Dedifferentiated amniotic fluid mesenchymal stem cell (primary cell): ENCODE measurements around the gene C20orf202.

Experiments used
- DNase-seq: peaks from one replicate; pipeline ENCODE4 v3.0.0-alpha.2; 2016; ENCODE audit errors: extremely low spot score

Gene C20orf202

DNA sequence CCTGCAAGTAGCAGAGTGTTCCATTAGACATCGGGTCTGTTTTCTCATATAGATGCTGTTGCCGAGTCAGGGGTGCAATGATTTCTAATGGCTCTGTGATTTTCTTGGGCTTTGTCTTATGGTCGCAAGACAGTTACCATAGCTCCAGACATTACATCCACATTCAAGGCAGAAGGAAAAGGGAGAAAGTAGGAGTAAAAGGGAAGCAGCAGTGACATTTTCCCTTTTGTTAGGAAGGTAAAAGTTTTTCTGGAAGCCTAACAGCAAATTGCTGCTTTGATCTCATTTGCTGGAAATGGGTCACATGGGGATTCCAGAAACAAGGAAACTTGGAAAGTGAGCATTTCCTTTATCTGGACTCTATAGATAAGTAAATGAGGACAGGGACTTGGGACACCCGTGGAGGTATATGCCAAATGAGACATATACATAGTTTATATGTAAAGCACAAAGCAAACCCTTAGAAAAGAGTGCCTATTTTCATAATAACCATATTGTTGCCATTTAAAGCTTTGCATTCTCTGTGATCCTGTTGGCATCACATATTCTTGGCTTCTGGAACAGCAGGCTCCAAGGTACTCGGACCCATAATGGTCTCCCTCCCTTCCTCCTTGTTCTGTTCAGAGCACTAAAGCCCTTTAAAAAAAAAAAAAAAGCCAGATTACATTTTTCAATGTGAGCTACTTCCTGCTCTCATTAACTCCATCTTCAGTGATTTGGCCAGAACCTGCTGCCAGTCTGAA, at the start of gene C20orf202:
Gene C20orf202 (plus strand): TSS at position 693 of the 743 bp plus-strand sequence. CDS start 132 bp downstream, outside the sequence.
- no peak for DNase-seq

GRCh38 chr20:1154226-1154625, 49.0 kb upstream of the C20orf202 start:
- no peak for DNase-seq

DNA sequence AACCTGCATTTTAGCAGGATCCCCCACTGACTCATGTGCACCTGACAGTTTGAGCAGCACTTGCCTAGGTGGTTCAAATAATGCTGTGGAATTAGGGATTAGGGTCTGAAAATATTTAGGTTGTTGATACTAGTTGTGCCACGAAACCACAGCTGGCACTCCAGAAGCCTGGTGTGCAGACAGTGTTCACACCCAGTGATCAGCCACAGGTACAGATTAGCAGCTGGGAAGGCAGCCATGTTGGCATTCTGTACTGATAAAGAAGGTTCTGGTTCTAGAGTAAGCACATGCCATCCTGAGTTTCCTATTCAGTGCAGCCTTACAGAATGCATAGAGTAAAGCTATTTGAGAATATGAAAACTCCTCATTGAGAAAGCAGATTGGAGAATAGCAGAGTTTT, 48.6 kb upstream of the C20orf202 start:
- DNase-seq: no peak

- no peak for DNase-seq
These were observed 47.9 kb upstream of the C20orf202 start for GRCh38 chr20:1155342-1155741.

DNA sequence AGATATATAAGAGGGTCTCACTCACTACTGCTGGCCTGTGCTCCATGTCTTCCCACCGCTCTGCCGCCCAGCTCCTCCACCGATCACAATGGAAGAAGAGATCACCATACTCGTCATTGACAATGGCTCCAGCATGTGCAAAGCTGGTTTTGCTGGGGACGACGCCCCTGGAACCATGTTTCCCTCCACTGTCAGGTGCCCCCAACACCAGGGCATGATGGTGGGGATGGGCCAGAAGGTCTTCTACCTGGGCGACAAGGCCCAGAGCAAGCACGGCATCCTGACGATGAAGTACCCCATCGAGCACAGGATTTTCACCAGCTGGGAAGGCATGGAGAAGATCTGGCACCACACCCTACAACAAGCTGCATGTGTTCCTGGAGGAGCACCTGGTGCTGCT, 42.8 kb upstream of the C20orf202 start:
- no peak for DNase-seq

- no peak for DNase-seq
These were observed 42.3 kb upstream of the C20orf202 start for GRCh38 chr20:1160991-1161390.

GRCh38 chr20:1163105-1163504, 40.1 kb upstream of the C20orf202 start:
- DNase-seq: no peak

- DNase-seq: no peak
These were observed 39.6 kb upstream of the C20orf202 start for GRCh38 chr20:1163653-1164052.

DNA sequence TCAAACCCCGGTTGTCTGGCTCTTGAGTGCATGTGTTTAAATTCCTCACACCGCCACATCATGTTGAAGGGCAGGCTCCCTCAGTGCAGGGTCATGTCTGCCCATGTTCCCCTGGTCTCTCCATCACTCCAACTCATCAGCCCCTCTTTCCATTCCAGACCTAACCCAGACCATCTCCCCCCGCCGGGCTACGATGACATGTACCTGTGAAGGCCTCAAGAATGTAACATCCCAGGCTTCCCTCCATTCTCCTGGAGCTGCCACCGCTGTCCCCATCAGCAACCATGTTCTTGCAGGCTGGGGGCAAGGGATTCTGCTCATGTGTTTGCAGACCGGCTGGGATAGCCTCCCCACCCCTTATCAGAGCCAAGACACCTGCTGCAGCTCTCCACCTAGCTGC, 38.4 kb upstream of the C20orf202 start:
- DNase-seq: no peak

DNA sequence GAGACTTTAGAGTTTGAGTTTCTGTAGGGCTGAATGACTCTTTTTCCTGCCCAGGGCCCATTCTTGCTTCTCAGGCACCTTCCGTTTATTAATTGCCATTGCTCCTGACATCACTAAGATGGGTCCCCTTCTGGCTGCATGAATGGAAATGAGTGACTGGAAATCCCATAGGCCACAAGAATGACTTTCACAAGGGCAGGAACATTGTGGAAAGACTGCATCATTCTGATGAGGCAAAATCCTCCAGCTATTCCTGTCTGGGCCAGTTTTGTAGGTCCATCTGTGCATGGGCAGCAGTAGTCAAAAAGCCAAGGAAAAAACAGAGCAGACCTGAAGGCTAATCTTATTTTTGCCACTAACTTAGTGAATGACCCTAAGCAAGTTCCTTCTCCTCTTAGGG, 37.7 kb upstream of the C20orf202 start:
- no peak for DNase-seq

GRCh38 chr20:1165941-1166340, 37.3 kb upstream of the C20orf202 start:
- no peak for DNase-seq

GRCh38 chr20:1166948-1167720, 36.1 kb upstream of the C20orf202 start:
- DNase-seq: no peak

DNA sequence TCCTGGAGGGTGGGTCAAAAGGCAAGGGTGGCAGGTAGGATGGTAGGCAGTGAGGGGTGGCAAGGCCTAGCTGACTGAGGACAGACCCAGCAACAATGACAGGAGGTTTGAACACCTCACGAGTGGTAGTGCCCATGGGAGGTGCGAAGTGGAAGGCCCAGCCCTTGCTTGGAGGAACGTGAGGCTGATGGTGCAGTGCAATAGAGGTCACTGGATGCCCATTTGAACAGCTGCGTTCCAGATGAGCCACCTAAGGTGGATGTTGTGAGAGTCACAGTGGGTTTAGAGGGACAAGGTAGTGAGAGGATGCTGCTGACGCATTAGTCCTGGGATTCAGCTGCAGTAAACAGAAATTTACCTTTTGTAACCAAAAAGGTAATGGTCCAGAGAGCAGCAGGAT, 34.0 kb upstream of the C20orf202 start:
- no peak for DNase-seq

- no peak for DNase-seq
These were observed 31.7 kb upstream of the C20orf202 start for GRCh38 chr20:1171461-1172093.

DNA sequence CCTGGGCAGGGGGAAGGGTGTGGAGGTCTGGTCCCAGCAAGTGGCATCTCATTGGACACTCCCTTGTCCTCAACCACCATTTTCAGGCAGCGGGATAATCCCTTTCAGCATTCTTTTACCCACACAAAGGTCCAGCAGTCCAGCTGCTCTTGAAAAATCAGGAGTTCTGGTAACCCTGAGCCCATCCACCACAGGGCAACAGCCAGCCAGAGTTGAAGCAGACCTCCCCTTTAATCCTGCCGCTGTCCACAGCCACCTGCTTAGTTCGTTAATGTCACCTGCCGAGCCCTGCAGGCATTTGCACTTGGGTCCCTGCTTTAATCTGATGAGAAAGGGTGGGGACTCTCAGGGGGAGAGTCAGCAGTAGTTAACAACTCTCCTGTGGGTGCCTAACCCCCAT, 29.6 kb upstream of the C20orf202 start:
- DNase-seq: no peak

- no peak for DNase-seq
These were observed 28.5 kb upstream of the C20orf202 start for GRCh38 chr20:1174787-1175186.

DNA sequence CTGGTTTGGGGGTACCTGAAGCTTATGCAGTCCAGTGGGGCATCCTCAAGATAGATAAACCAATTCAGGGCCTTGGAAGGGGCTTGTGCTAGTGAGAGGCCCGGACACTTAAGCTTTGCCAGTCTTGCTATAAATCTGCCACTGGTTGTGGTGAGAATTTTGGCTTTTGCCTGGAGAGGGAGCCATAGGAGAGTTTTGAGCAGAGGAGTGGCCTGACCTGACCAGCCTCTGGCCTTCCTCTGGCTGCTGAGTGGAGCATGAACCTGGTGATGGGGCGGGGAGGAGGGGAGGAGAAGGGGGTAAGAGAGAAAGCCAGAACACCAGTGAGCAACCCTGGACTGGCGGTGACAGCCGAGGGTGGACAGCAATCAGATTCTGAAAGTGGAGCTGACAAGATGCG, 25.6 kb upstream of the C20orf202 start:
- DNase-seq: no peak

DNA sequence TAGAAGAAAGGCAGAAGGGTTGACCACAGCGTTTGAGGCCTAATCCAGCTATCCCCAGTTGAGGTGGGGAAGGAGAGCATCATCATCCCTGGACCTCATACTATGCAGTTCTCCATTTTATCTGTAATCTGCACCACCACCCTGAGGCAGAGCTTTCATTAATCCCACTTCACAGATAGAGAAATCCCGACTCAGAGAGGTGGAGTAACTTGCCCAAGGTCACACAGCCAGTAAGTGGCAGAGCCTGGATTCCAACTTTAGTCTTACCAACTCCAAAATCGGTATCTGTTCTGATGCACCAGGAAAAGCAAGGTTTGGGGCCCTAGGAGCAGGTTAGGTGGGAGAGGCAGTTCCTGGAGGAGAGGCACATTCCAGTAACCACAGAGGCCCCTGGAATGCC, 25.2 kb upstream of the C20orf202 start:
- DNase-seq: no peak

DNA sequence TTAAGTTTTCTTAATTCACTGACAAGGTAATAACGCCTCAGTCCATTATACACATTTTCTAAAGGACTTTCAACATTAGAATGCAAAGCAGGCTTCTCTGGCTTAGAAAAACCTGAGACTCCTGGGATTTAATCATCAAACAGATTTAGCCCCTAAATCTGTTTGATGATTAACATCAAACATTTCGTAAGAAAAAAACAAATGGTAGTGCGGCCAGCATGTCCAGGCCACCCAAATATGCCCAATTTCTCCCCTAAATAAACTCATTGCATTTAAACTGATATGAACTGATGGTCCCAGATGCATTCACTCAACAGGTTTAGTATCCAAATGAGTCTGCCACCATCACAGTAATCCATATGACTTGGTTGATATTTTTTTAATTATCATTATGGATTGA, 24.6 kb upstream of the C20orf202 start:
- DNase-seq: no peak

DNA sequence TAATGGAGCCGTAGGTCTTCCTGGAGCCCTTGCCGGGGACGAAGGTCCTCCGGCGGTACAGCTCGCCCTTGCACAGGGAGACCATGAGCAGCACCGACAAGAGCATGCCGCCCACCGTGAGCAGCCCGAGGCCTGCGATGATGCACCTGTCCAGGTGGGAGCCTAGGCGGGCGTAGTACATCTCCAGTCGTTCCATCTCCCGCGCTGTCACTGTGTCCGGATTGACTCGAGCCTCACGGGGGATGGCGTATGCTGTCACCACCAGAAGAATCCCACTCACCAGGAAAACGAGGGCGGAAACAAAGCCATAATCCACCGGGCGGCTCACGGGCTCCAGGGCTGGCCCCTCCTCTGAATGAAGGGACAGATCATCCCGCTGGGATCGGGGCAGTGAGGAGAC, 22.3 kb upstream of the C20orf202 start:
- no peak for DNase-seq

- DNase-seq: no peak
These were observed 21.1 kb upstream of the C20orf202 start for GRCh38 chr20:1182106-1182505.

DNA sequence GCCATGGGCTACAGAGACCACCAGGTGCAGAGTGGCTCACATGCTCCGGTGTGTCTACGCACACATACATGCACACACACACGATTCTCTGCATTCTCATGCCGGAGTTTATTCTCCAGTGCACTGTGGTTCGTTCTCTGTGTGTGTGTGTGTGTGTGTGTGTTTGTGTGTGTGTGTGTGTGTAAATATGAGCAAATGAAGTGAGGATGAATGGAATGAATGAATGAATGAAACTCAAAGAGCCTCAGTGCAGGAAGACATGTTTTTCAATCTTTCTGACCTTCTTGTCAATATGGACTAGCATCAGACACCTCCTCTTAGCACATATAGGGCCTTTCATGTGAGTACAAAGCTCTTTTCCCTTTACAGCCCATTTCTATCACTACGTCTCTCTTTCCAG, 20.1 kb upstream of the C20orf202 start:
- DNase-seq: no peak

DNA sequence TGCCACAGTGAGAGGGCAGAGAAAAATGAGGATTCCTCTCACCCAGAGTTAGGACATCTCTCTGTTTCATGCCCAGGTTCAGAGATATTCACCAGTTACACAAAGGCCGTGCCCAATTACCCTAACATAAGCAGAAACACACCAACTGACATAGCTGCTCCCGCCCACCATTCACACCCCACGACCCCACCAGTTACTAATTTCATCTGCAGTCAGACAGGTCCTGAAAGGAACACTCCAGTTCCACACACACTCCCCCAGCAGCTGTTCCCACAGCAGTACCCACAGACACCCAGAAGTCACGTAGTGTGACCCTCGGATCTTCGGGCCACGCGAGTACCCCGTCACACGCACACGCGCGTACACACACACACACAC, 19.0 kb upstream of the C20orf202 start:
- no peak for DNase-seq
